CD4-positive, alpha-beta T cell treated with Interleukin-10 for 1 hour (primary cell): ENCODE results near the gene MAD2L1BP.
A peak's percentile ranks its signal among the peaks of the same experiment; 100 is the strongest.
"Not testable (repeated sequence)": the region's sequence is repeated elsewhere in the genome, so short reads cannot be mapped to it uniquely, and the experiment has no call there.

Experiments used
- DNase-seq: peaks from one replicate; pipeline ENCODE4 v3.0.0-alpha.2; 2020

Gene MAD2L1BP, protein sequence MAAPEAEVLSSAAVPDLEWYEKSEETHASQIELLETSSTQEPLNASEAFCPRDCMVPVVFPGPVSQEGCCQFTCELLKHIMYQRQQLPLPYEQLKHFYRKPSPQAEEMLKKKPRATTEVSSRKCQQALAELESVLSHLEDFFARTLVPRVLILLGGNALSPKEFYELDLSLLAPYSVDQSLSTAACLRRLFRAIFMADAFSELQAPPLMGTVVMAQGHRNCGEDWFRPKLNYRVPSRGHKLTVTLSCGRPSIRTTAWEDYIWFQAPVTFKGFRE

DNA sequence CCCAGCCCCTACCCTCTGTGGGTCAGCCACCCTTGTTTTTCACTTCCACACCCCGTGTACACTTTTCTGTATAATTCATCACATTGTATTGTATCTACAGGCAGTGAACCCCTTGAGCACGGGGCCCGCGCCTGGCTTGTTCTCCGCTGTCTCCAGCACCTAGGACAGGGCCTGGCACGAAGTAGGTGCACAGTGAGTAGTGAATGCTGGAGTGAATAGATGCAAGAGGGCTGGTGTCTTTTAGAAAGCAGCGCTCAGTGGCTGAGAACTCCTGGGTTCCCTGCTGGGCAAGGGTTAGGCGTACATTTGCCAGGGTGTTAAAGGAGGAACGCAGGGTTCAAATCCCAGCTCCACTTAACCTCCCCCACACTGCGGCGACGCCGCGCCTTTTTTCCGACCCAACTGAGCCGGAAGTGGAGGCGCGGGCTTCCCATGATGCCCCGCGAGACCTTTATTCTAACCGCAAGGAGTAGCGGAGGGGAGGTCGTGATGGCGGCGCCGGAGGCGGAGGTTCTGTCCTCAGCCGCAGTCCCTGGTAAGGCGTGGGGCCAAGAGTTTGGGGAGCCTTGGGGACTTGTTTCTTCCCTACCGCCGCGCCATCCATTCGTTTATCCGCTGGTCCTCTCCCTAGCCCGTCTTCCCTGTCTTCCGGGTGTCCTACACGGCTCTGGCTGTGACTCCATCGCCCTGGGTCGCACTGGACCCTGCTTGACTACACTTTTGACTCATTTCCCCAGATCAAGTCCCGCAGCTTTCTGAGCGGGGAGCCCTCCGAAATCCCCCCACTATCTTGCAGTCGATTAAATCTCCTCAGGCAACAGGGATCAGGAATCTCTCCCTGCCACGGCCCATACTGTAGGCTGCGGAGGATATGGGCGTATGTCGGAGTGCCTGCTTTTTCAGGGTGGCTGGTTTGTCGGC, at the start of gene MAD2L1BP:
Gene MAD2L1BP, plus strand, starts transcription at position 454 of the 921 bp plus-strand sequence. Its CDS starts 36 bp downstream, at position 490.
- DNase-seq, result peak; percentile 85

DNA sequence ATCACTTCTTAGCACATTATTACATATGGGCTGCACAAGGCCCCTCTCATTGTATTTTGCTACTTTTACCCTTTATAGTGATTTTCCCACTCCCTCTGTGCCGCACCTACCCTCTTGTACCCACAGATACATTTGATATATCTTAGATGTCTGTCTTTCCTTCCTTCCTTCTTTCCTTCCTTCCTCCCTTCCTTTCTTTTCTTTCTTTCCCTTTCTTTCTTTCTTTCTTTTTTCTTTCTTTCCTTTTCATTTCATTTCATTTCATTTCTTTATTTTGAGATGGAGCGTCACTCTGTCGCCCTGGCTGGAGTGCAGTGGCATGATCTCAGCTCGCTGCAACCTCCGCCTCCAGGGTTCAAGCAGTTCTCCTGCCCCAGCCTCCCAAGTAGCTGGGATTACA, 47.4 kb upstream of the MAD2L1BP start:
- no peak for DNase-seq

DNA sequence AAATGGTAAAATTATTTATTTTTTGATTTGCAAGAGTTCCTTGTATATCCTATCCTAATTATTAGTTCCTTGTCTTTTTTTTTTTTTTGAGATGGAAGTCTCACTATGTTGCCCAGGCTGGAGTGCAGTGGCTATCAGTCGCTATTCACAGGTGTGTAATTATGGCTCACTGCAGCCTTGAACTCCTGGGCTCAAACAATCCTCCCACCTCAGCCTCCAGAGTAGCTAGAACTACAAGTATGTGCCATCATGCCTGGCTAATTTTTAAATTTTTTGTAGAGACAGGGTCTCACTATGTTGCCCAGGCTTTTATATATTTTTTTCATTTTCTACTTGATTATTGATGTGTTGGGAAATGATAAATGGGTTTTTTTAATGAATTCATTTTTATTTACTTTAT, 46.1 kb upstream of the MAD2L1BP start:
- not testable (repeated sequence) for DNase-seq

DNA sequence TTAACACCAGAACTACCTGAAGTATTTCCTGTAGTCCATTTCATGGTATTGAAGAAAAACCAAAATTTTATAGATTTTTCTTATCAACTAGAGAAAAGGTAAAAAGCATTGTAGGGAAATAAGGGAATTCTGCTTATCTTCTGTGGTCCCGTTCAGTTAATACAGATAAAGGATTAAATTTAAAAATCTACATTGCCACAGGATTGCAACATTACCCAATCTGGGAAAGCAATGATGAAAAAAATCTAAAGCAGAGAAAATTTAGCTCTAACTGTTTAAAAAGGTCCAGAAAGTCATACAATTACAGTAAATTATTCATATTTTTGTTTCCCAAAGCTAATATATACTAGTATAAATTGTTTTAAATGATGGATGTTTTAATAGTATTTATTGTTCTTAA, 41.7 kb upstream of the MAD2L1BP start:
- no peak for DNase-seq

DNA sequence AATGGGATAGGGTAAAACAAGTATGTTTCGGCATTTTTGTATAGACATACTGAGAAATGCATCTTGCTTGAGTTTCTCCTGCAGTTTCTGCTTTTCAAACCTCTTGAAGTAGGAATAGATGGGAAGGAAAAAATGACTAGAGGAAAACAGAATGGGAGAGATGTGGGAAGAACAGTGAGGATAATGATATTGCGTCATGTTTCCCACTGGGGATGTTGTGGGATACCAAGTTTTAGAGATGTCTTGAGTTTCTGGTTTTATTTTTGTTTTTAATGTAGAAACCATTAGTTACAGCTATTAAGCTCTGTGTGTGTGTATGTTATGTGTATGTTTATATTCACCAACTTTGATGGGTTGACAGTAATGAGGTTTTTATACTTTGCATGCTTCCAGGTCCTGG, 35.0 kb upstream of the MAD2L1BP start:
- DNase-seq, result no peak

DNA sequence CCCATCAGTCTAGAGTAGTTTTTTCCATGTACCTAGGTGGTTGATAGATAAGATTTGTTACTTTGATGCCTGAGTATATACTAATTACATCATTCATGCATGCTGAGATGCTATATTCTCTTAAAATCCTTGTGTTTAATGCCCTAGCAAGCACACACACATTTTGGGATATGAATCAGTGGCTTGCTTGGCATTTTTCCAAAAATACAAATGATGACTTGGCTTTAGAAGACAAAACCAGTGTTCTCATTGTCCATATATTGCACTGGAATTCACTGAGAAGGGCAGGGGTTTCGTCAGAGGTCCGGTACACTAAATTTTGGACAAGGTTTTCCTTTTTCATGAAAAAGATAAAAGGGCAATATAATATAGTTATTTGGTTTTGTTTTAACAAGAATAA, 31.5 kb upstream of the MAD2L1BP start:
- DNase-seq, result no peak

DNA sequence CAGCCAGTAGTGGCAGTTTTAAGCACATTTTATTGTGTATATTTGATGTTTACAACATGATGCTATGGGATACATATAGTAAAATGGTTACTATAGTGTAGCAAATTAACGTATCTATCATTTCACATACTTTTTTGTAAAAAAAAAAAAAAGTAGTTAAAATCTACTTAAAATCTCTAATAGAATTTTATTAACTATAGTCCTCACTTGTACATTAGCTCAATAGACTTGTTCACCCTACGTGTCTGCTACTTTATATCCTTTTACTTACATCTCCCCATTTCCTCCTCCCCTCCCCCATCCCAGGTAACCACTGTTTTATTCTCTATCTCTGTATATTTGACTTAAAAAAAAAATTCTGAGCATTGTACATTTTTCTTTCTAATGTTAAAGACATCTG, 29.6 kb upstream of the MAD2L1BP start:
- no peak for DNase-seq

DNA sequence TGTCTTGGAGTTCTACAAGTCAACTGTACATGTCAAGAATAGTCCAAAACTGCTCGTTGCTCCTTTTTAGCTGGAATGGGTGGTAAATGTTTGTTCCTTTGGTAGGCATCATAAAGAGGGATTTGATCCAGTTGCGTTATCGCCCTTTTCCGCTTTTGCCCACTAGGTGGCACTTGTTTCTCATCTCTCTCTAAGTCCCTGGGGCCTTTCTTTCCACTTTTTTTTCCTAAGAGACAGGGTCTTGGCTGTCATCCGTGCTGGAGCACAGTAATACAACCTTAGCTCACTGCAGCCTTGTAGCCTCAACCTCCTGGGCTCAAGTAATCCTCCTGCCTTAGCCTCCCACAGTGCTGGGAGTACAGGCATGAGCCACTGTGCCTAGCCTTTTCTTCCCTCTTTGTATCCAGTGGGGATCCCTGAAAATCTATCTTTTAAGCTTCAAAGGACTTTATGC, 27.3 kb upstream of the MAD2L1BP start:
- peak; percentile 61 for DNase-seq

DNA sequence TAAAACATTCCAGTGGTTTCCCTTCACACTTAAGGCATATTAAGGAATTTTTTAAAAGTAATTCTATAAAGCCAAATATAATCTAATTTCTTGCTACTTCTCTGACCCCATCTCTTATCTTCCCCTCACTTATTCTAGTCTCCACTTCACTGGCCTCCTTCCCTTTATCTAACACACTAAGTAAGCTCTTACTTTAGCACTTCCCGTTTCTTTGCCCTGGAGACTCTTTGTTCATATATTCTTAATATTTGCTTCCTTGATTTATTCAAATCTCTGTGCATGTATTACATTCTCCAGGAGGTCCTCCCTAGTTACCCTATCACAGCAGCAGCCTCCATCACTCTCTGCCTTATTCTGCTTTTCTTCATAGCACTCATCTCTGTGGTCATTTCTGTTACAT, 26.8 kb upstream of the MAD2L1BP start:
- DNase-seq, result no peak

DNA sequence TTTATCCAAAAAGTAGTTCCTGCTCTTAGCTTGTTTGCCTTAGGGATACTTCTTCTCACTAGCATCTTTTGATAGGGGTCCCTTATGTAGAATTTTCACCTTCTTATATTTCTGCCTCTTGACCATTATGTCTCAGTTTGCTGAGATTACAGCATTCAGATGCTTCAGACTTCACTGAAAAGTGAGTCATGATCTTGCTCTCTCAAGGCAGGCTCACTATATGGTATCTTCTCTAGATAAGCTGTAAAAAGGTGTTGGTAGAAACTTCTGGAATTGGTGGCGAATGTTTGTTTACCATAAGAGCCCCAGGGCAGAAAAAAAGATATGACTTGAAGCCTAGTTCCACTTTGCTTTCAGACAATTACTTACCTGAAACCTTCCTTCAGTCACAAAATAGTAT, 26.2 kb upstream of the MAD2L1BP start:
- no peak for DNase-seq

DNA sequence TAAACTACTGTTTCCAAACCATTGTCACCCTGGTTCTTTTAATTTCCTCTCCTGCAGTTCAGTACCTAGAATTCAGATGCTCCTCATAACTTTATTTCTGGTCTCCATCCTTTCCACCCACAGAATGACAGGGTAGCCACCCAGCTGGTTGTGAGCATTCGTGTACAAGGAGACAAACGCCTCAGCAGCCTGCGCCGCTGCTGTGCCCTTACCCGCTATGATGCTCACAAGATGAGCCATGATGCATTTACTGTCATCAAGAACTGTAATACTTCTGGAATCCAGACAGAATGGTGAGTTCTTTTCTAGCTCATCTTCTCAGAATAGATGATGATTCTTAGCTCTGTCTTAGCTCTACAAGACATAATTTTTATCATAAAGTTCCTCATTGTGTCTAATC, 25.2 kb upstream of the MAD2L1BP start:
- no peak for DNase-seq

DNA sequence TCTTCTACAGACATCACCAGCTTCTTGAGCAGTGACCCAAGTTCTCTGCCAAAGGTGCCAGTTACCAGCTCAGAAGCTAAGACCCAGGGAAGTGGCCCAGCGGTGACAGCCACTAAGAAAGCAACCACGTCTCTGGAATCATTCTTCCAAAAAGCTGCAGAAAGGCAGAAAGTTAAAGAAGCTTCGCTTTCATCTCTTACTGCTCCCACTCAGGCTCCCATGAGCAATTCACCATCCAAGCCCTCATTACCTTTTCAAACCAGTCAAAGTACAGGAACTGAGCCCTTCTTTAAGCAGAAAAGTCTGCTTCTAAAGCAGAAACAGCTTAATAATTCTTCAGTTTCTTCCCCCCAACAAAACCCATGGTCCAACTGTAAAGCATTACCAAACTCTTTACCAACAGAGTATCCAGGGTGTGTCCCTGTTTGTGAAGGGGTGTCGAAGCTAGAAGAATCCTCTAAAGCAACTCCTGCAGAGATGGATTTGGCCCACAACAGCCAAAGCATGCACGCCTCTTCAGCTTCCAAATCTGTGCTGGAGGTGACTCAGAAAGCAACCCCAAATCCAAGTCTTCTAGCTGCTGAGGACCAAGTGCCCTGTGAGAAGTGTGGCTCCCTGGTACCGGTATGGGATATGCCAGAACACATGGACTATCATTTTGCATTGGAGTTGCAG, 21.8 kb upstream of the MAD2L1BP start:
- DNase-seq, result no peak

DNA sequence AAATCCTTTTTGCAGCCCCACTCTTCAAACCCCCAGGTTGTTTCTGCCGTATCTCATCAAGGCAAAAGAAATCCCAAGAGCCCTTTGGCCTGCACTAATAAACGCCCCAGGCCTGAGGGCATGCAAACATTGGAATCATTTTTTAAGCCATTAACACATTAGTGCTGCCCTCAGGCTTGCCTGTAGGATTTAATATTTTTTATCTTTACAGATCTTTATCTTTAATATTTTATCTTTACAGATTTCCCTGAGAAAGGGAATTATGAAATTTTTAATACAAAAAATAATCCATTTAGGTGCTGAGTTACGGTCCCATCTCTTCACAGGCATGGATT, 21.3 kb upstream of the MAD2L1BP start:
- no peak for DNase-seq

DNA sequence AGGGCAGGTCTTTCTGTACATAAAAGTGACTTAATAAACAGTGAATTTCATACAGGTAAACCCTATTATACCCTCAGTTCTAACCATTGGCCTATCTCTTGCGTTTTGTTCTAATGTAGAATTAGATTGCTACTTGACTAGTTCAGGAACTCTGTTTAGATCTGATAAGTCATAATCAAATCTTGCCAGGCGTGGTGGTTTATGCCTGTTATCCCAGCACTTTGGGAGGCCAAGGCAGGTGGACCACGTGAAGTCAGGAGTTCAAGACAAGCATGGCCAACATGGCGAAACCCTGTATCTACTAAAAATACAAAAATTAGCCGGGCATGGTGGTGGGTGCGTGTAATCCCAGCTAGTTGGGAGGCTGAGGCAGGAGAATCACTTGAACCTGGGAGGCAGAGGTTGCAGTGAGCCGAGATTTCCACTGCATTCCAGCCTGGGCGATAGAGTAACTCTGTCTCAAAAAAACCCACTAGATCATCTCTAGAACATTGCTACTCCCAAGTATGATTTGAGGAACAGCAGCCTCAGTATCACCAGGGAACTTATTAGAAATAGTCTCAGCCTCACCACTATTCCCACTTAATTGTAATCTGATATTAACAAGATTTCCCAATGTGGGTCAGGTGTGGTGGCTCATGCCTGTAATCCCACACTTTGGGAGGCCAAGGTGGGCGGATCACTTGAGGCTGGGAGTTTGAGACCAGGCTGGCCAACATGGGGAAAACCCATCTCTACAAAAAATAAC, 18.7 kb upstream of the MAD2L1BP start:
- DNase-seq, result no peak

DNA sequence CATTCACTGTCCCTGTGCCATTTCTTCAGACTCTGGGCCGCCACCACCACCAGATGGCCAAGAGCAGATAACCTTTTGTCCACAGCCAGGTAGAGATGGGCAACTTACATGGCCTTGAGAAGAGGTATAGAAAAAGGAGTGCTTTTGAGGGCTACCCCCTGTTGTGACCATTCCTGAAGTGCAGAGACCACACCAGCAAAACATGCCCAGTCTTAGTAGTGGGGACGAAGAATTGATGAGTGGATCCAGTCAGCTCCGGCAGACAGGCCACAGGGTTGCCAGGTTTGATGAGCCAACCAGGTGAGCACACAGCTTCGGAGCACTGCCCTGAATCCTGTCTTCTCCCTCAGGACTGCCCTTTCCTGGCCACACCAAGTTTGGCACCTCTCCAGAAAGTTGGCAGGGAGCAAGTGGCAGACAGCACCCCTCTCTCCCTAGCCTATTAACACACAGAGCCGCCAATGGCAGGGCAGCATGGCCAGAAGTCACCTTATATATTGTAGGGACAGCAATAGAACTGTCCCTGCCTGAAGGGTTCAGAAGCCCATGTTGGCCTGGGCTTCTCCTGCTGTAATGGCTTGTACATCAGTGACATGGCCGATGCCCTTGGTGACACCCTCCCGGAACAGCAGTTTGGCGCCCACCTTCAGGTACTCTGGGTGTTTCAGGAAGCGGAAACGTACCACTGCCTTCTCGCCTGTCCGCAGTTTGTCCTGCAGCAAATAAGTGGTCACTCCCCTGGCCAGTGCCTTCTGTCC, 14.4 kb upstream of the MAD2L1BP start:
- DNase-seq, result no peak

DNA sequence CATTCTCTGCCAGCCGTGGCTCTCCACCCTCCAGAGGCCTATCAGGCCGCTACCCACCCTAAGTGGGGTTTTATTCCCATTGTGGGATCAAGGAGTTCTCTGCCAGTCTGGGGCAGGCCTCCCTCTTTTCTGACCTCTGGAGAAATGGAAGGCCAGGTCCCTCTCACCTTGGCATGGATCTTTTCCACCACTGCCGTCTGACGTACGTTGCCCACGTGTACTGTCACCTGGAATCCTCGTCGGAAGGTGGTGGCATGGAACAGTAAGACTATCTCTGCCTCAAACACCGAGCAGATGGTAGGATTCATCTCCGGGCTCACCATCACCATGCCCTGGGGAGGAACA, 13.8 kb upstream of the MAD2L1BP start:
- DNase-seq, result no peak

DNA sequence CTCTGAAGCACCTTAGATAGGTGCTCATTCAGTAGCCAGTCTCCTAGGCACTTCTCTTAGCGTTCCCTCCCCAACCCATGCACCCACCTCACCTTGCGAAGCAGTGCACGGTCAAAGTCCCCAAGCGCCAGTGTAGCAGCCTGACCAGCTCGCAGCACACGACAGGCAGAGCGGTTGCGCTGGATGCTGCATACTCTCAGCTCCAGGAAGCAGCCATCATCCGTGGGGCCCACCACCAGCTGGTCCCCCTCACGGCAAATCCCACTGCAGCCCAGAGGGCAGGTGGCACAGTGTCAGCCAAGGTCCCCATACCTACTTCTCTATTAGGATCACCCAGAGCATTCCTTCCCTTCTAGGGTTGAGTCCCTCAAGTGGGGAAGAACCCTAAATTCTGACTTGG, 13.1 kb upstream of the MAD2L1BP start:
- DNase-seq, result no peak

DNA sequence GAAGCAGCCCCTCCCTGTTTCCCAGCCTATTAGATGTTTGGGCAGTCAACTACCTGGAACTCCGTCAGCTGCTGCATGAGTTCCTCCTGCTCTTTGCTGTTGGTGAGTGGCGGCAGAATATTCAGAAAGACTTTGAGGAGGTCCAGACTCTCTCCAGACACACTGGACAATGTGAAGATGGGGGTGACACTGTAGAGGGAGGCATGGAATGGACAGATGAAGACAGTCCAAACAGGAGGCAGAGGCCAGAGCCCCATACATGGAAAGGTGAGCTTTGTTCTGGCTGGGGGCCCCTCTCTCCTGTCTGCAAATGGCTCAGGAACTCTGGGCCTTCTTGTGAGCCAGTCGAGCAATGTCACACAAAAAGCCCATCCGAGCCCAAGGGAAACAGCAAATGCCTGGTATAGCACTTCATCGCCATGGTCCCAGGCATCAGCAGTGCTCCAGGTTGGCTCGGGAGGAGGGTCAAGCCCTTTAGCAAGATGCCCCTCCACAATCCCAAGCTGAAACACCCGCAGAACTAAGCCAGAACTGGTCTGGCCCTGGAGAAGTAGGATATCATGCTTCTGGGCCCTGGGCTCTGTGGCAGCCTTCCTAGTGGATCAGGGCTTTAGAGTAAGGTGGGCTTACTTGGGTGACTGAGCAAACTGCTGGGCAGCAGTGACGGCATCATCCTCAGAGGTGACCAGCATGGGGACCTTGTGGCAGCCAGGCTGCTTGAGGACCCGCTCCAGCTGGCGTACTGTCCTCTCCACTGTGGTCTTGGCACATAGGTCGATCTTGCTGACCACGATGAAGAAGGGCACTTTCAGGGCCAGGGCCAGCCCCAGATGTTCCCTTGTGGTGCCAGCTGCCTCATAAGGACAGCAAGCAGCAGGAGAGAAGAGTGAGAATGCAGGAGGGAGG, 11.5 kb upstream of the MAD2L1BP start:
- no peak for DNase-seq

DNA sequence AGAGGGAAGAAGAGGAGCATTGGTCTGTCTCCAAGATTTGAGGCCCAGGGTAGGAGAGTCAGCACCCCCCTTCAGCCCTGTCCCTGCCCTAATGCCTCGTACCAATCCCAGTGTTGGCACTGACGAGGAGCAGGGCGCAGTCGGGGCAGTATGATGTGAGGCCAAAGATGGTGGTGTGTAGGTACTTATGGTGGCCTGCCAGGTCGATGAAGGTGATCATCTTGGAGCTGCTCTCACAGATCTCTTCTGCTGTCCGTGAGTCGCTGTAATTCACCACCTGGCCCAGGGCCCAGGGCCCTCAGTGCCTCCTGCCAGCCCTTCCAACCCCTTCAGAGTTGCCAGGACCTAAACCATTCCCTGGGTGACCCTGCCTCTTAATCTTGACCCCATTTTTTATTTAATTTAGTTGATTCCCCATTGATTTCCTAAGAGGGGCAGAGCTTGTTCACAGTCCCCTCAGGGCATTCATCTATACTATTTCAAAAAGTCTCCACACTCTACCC, 10.8 kb upstream of the MAD2L1BP start:
- no peak for DNase-seq

DNA sequence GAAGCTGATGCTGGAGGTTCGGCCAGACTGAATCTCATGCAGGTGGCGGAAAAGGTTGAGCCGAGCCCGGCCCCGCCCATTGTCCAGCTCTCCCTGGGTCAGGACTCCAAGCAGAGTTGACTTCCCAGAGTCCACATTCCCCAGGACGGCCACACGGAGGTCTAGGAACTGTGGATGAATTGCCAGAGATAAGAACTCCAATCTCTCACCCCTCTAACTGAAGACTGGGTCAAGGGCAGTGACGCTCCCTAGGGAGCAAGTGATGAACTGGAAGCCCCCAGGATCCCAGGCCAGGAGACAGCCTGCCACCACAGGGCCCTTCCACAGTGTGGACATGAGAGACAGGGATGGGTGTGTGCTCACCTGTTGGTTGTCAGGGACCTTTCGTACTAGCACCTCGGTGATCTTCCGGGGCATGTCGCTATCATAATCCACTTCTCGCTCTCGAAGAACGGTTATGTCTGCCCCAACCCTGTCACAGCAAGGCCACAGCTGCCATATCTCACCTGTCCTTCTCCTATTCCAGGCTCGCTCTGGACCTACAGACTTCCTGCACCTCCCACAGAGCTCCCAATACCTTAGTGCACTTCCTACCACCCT, 10.1 kb upstream of the MAD2L1BP start:
- no peak for DNase-seq
